Measurements from ENCODE around the gene CTNNA3.

The CTNNA3 gene

GRCh38 chr10:67666416-67667034 is 29.5 kb downstream of the CTNNA3 start:
- no peak for DNase-seq
- no peaks in the 10 kb centered on the region for H3K9me3 ChIP-seq
- H3K27me3 ChIP-seq = no peaks in the 10 kb centered on the region
- TF ChIP-seq, protein P1, sequence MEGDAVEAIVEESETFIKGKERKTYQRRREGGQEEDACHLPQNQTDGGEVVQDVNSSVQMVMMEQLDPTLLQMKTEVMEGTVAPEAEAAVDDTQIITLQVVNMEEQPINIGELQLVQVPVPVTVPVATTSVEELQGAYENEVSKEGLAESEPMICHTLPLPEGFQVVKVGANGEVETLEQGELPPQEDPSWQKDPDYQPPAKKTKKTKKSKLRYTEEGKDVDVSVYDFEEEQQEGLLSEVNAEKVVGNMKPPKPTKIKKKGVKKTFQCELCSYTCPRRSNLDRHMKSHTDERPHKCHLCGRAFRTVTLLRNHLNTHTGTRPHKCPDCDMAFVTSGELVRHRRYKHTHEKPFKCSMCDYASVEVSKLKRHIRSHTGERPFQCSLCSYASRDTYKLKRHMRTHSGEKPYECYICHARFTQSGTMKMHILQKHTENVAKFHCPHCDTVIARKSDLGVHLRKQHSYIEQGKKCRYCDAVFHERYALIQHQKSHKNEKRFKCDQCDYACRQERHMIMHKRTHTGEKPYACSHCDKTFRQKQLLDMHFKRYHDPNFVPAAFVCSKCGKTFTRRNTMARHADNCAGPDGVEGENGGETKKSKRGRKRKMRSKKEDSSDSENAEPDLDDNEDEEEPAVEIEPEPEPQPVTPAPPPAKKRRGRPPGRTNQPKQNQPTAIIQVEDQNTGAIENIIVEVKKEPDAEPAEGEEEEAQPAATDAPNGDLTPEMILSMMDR (IDR thresholded peaks at IDR 0.05; ENCODE audit: low read depth, low read length) = peak; percentile 50
- no peaks in the 10 kb centered on the region for H3K4me1 ChIP-seq
- no peak overlapping the region for H3K4me3 ChIP-seq (ENCODE audit: low read depth, low read length)
- no peaks in the 10 kb centered on the region for H3K36me3 ChIP-seq

DNA sequence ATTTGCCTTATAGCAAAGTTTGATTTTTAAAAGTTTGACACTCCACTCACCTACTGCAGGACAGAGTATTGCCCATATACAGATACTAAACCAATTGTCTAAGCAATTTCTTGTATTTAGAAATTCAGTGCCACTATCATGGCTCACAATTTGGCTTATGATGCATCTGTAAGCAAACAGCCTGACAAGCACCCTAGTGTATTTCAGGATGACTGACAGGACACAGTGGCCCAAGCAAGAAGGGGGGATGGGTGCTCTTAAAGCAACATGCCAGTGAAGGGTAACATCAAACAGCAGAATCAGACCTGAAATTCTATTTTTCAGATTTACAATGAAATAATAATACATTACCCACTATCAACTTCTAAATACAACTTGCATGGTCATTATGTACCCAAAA is 30.5 kb downstream of the CTNNA3 start:
- no peaks in the 10 kb centered on the region for H3K27me3 ChIP-seq
- TF ChIP-seq, protein P1 (IDR thresholded peaks at IDR 0.05; ENCODE audit: low read depth, low read length) = no peak
- H3K4me3 ChIP-seq (ENCODE audit: low read depth, low read length) = no peak overlapping the region
- DNase-seq = peak; percentile 8
- no peaks in the 10 kb centered on the region for H3K36me3 ChIP-seq
- H3K4me1 ChIP-seq = no peaks in the 10 kb centered on the region
- H3K9me3 ChIP-seq = no peaks in the 10 kb centered on the region

DNA sequence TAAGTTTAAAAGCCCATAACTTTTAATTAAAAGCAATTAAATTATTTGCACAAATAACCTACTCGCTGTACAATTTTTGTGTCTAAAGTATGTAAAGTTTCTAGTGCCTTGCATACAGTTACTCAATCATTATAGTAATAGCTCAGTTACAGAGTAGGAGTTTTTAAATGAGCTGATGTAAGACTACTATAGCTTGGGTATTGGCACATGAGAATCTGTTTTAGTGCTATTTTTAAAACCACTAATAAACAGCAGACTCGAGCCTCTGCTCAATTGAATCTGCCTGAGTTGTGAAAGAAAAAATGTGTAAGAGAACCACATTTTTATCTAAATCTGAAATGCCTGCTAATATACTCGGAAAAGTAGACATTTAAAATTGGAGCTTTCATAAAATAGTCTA is 31.1 kb downstream of the CTNNA3 start:
- Histone ChIP-seq H3K9me3 (no peaks in the 10 kb centered on the region), H3K36me3 (no peaks in the 10 kb centered on the region), H3K4me1 (no peaks in the 10 kb centered on the region), H3K27me3 (no peaks in the 10 kb centered on the region), H3K4me3 (ENCODE audit: low read depth, low read length) (no peak overlapping the region)
- TF ChIP-seq, protein P1 (IDR thresholded peaks at IDR 0.05; ENCODE audit: low read depth, low read length) = no peak
- DNase-seq = no peak

- H3K36me3 ChIP-seq = no peaks in the 10 kb centered on the region
- DNase-seq = no peak
- TF ChIP-seq, protein P1 (IDR thresholded peaks at IDR 0.05; ENCODE audit: low read depth, low read length) = no peak
- H3K4me1 ChIP-seq = no peaks in the 10 kb centered on the region
- no peak overlapping the region for H3K4me3 ChIP-seq (ENCODE audit: low read depth, low read length)
- H3K27me3 ChIP-seq = no peaks in the 10 kb centered on the region
- H3K9me3 ChIP-seq = no peaks in the 10 kb centered on the region
Observed at GRCh38 chr10:67663449-67664087, 32.4 kb downstream of the CTNNA3 start.

GRCh38 chr10:67662415-67662814 is 33.6 kb downstream of the CTNNA3 start:
- Histone ChIP-seq H3K9me3 (no peaks in the 10 kb centered on the region), H3K4me1 (no peaks in the 10 kb centered on the region), H3K27me3 (no peaks in the 10 kb centered on the region), H3K4me3 (ENCODE audit: low read depth, low read length) (no peak overlapping the region), H3K36me3 (no peaks in the 10 kb centered on the region)
- TF ChIP-seq, protein P1 (IDR thresholded peaks at IDR 0.05; ENCODE audit: low read depth, low read length) = no peak
- no peak for DNase-seq

DNA sequence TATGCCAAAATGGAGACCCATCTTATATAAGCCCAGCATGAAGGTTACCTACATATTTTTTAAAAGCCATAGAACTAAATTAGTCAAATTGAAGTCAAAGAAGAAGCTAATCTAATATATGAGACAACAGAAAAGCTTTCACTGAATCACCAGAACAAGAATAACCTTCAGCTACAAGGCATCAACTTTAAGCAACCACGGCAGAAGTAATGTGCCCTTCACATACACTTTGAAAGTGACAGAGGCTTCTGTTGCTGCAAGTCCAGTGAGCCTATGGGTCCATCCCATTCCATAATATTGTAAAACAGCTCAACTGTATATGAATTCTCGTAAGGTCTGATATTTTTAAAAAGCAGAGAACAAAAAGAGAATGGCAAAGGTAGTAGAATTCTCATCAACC is 36.5 kb downstream of the CTNNA3 start:
- no peaks in the 10 kb centered on the region for H3K27me3 ChIP-seq
- H3K4me1 ChIP-seq = no peaks in the 10 kb centered on the region
- no peak for DNase-seq
- TF ChIP-seq, protein P1 (IDR thresholded peaks at IDR 0.05; ENCODE audit: low read depth, low read length) = no peak
- H3K9me3 ChIP-seq = no peaks in the 10 kb centered on the region
- H3K36me3 ChIP-seq = no peaks in the 10 kb centered on the region
- no peak overlapping the region for H3K4me3 ChIP-seq (ENCODE audit: low read depth, low read length)

Measured in BE2C (cell line).